Measurements from ENCODE around the gene AOX1. TPM values are rescaled to one million over a fixed set of nuclear protein-coding genes. Genes with fewer than 3 reads are reported as not detected.
A peak's percentile ranks its signal among the peaks of the same experiment; 100 is the strongest.

Gene AOX1
- total RNA-seq, 3 donors from 2014 or later: 1.9 to 33.9 (median 17.8) TPM

DNA sequence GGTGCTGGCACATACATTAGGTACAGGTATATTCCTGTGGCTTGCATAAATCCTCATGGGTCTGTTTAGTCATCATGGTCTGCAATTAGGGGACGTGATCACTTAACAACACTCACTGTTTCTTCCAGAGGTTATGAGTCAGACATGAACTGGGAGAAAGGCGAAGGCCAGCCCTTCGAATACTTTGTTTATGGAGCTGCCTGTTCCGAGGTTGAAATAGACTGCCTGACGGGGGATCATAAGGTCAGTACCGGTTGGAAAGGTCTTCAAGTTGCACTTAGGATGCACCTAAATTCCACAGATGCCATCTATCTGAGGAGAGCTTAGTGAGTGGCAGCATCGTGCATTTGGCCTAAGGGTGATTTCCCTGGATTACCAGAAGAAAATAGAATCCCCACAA is 76.9 kb downstream of the AOX1 start:
- ATAC-seq (peak; percentile 75), DNase-seq (peak in 1 of 3 donors; percentile 12)
- H3K36me3 ChIP-seq (ENCODE audit: low read depth): no peaks in the 10 kb centered on the region
- no peaks in the 10 kb centered on the region for H3K4me1 ChIP-seq (ENCODE audit: low read depth)
- intact Hi-C loops (cut with DNase I, micrococcal nuclease): no loop called here
- no peaks in the 10 kb centered on the region for H3K9me3 ChIP-seq
- H3K4me3 ChIP-seq: no peak overlapping the region
- TF ChIP-seq, protein P1, sequence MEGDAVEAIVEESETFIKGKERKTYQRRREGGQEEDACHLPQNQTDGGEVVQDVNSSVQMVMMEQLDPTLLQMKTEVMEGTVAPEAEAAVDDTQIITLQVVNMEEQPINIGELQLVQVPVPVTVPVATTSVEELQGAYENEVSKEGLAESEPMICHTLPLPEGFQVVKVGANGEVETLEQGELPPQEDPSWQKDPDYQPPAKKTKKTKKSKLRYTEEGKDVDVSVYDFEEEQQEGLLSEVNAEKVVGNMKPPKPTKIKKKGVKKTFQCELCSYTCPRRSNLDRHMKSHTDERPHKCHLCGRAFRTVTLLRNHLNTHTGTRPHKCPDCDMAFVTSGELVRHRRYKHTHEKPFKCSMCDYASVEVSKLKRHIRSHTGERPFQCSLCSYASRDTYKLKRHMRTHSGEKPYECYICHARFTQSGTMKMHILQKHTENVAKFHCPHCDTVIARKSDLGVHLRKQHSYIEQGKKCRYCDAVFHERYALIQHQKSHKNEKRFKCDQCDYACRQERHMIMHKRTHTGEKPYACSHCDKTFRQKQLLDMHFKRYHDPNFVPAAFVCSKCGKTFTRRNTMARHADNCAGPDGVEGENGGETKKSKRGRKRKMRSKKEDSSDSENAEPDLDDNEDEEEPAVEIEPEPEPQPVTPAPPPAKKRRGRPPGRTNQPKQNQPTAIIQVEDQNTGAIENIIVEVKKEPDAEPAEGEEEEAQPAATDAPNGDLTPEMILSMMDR (IDR thresholded peaks at IDR 0.05): no peak

DNA sequence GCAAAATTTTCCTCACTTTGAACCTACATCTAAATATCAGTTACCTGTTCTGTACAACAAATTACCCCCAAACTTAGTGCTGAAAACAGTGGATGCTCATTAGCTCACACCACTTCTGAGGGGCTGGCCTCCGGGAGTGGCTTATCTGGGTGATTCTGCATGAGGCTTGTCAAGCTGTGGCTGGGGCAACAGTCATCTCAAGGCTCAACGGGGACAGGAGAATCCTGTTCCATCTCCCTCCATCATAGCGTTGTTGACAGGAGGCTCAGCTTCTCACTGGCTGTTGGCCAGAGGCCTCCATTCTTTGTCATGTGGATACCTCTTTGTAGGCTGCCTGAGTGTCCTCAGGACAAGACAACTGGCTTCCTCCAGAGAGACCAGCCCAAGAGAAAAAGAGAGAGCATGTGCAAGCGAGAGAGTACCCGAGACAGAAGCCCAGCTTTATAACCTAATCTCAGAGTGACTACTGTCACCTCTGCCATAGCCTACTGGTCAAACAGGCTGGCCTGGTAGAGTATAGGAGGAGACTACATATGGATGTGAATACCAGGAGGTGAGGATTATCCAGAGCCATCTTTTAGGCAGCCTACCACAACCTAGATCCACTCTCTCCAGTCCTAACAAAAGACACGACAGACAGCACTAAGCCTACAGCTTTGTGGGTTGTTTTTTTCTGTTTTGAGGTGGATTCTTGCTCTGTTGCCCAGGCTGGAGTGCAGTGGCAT is 79.1 kb downstream of the AOX1 start:
- Histone ChIP-seq H3K4me3 (no peak overlapping the region), H3K9me3 (no peaks in the 10 kb centered on the region), H3K4me1 (ENCODE audit: low read depth) (no peaks in the 10 kb centered on the region), H3K36me3 (ENCODE audit: low read depth) (no peaks in the 10 kb centered on the region)
- TF ChIP-seq, protein P1 (IDR thresholded peaks at IDR 0.05): no peak
- peak; percentile 9 for ATAC-seq
- intact Hi-C loops (cut with DNase I, micrococcal nuclease): no loop called here
- DNase-seq: no peak

DNA sequence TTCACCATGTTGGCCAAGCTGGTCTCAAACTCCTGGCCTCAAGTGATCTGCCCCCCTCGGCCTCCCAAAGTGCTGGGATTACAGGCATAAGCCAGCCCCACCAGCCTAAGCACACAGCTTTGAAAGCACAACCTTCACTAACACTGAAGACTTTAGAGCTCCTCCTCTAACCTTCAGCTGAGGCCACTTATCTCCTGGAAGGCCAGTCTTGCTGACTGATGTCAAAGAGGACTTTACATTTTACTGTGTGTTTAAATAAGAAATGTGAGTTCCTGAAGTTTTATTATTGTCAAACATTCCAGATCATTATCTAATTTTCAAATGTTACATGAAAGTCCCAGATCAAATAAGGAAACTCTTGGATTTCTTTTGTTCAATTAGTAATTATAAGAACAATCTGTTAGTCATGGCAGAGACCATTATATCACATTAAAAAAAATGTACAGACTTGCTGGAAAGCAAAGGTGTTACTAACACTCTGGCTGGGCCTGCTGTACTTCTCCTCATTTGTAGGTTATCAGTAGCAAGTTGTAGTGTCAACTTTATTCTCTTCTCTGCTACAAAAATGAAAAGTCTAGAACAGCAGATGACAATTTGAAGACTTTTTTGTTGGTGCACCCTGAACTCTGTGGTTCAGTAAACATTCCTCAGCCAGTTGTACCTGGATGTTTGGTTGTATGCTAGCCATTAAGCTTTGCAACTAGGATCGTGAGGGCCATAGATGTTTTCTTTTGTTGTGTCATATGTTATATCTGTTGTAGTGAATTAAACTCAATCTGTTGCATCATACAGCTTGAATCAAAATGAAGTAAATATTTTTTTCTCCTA is 80.0 kb downstream of the AOX1 start:
- ATAC-seq: peak; percentile 67
- intact Hi-C loops (cut with DNase I, micrococcal nuclease): no loop called here

DNA sequence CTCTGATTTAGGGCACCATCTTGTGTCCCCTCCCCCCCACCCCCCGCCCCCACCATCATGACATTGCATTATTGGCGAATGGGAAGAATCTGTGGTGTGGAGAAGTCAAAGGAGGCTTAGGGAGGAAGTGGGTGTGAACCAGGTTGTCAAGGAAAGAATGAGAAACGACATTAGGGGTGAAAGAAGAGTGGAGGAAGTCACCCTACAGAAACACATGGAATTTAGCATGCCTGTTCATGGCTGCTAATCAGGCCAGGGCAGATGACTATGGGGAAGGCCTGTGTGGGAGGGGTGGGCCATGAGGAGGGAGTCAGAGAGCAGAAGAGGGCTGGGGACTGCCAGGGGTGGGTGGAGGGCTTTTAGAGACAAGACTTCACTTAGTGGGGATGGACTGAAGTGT is 81.6 kb downstream of the AOX1 start:
- intact Hi-C loops (cut with DNase I, micrococcal nuclease): no loop called here
- no peaks in the 10 kb centered on the region for H3K36me3 ChIP-seq (ENCODE audit: low read depth)
- DNase-seq: no peak
- H3K4me1 ChIP-seq (ENCODE audit: low read depth): no peaks in the 10 kb centered on the region
- TF ChIP-seq, protein P1 (IDR thresholded peaks at IDR 0.05): no peak
- no peak overlapping the region for H3K4me3 ChIP-seq
- ATAC-seq: no peak
- H3K9me3 ChIP-seq: no peaks in the 10 kb centered on the region

More for the DNA sequence above, 80.0 kb downstream of the AOX1 start:
- Histone ChIP-seq H3K4me3 (no peak overlapping the region), H3K36me3 (ENCODE audit: low read depth) (no peaks in the 10 kb centered on the region), H3K9me3 (no peaks in the 10 kb centered on the region), H3K4me1 (ENCODE audit: low read depth) (no peaks in the 10 kb centered on the region)
- no peak for DNase-seq
- TF ChIP-seq, protein P1 (IDR thresholded peaks at IDR 0.05): no peak

DNA sequence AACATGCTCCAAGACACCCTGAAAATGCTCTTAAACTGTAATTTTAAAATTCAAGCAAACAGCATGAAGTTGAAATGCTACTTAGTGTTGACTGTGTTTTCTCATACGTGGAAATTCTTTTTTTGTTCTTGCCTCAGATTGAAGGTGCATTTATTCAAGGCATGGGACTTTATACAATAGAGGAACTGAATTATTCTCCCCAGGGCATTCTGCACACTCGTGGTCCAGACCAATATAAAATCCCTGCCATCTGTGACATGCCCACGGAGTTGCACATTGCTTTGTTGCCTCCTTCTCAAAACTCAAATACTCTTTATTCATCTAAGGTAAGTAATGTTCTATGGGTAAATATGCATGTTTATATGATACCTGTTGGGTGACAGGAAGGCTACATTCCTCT is 82.7 kb downstream of the AOX1 start:
- intact Hi-C loops (cut with DNase I, micrococcal nuclease): no loop called here
- Histone ChIP-seq H3K9me3 (no peaks in the 10 kb centered on the region), H3K36me3 (ENCODE audit: low read depth) (no peaks in the 10 kb centered on the region), H3K4me3 (no peak overlapping the region), H3K4me1 (ENCODE audit: low read depth) (no peaks in the 10 kb centered on the region)
- ATAC-seq: no peak
- TF ChIP-seq, protein P1 (IDR thresholded peaks at IDR 0.05): no peak
- DNase-seq: no peak

All from mucosa of descending colon (tissue), 3 donors.